ENCODE data around the gene INO80E.

INO80E gene

DNA sequence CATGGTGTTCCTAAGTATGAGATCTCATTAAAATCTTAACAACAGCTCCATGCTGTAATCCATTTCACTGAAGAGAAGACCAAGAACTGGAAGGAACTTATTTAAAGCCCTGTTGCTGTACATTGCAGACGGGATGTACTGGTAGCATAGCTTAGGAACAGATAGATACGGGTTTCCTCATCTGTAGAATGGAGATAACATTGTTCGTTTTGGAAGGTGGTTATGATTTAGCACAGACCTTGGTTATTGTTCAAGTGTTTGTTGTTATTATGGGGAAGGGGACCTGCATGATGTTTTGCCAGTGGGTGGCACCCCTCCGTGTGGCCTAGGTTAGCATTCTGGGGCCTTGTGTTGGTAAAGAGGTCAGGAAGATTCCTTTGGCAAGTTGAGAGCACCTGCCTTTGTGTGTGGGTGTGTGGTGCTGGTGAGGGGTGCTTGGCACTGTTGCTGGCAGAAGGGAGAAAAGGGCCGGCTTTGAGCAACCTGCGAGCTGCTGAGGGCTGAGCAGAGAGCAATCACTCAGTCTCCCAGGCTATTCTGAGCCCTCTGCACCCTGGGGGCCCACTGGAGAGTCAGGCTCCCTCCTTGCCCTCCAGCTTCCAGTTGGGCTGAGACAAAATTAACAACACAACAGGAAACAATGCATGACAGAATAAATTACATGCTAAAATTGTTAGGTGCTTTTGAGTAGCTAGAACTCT, 20.1 kb upstream of the INO80E start:
- no peak for DNase-seq (ENCODE audit: low read depth)

DNA sequence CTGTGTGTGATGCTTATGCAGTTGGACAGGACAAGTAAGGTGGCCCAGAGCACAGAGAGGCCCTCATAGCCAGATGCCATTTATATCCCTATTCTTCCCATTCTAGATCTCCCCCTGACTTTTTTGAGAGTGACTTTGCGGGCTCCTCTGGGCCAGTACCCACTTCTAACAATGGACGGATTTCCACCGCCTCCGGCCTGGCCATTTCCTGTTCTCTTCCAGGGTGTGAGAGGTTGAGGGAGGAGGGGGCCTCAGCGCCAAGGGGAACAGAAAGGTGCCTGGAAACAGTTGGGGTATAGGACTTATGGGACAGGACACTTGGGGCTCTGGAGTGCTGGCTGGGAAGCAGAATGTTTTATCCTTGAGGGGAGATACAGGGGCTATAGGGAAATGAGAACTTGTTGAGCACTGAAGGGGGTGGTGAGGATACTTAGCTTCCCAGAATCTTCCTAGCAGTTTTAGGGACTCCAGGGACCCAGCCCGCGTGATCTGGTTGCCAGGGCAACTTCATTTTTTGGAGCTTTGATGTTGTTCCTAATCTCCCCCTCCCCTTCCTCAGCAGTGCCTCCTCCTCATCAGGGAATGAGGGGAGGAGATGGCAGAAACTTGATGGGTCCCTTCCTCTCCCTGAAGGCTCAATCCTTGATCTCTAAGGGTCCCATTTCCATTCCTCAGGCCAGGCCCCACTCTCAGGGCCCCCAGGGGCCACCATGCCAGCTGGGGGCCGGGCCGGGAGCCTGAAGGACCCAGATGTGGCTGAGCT, 18.8 kb upstream of the INO80E start:
- no peak for DNase-seq (ENCODE audit: low read depth)

DNA sequence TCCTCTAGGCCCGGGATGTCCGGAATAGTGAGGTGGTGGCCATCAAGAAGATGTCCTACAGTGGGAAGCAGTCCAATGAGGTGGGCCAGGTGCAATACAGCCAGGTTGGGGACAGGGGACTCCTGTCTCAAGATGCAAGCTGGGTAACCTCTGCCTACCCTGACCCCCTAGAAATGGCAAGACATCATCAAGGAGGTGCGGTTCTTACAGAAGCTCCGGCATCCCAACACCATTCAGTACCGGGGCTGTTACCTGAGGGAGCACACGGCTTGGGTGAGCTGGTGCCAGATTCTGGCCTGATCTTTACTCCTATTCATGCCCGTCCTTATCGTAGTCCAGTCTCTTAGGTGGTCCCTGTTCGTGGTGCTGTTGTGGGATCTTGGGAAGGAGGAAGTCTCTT, 18.0 kb upstream of the INO80E start:
- no peak for DNase-seq (ENCODE audit: low read depth)

DNA sequence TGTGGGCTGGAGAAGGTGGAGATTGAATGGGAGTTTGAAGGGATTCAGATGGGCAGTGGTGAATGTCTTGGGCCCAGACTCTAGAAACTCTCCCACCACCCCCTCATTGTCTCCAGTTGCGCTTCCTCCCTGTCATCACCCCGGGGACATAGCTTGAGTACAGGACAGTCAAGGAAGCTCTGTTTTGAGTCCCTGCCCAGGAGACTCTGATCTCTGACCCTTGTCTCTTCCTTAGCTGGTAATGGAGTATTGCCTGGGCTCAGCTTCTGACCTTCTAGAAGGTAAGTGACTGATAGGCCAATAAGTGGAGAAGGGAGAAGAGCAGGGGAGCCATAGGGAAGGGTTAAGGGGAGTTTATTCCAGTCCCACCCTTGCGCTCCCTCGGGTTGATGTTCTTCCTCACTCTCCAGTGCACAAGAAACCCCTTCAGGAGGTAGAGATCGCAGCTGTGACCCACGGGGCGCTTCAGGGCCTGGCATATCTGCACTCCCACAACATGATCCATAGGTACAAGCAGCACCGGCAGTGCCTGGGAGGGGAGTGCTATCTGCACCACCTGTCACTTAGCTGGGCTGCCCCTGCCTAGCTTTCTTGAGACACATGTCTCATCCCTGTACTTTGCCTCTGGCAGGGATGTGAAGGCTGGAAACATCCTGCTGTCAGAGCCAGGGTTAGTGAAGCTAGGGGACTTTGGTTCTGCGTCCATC, 17.3 kb upstream of the INO80E start:
- no peak for DNase-seq (ENCODE audit: low read depth)

DNA sequence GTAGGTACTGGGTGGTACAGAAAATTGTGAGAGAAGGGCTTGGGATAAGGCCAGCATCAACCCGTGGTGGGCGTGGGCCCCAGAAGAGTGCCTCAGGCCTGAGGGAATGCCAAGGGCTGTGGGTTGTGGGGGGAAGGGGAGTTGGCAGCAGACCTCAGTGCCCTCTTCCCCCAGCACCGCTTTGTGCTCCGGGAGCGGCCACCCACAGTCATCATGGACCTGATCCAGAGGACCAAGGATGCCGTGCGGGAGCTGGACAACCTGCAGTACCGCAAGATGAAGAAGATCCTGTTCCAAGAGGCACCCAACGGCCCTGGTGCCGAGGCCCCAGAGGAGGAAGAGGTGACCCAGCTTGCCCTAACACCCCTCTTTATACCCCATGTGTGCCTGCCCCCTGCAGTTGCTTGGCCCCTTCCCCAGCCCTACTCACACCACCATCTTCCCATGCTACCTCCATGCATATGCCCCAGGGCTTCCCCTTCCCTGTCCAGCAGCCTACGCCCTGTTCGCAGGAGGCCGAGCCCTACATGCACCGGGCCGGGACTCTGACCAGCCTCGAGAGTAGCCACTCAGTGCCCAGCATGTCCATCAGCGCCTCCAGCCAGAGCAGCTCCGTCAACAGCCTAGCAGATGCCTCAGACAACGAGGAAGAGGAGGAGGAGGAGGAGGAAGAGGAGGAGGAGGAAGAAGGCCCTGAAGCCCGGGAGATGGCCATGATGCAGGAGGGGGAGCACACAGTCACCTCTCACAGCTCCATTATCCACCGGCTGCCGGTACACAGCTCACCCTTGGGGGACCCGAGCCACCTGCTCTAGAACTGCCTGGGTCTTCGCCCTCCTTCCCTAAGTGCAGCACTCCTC, 13.3 kb upstream of the INO80E start:
- no peak for DNase-seq (ENCODE audit: low read depth)

DNA sequence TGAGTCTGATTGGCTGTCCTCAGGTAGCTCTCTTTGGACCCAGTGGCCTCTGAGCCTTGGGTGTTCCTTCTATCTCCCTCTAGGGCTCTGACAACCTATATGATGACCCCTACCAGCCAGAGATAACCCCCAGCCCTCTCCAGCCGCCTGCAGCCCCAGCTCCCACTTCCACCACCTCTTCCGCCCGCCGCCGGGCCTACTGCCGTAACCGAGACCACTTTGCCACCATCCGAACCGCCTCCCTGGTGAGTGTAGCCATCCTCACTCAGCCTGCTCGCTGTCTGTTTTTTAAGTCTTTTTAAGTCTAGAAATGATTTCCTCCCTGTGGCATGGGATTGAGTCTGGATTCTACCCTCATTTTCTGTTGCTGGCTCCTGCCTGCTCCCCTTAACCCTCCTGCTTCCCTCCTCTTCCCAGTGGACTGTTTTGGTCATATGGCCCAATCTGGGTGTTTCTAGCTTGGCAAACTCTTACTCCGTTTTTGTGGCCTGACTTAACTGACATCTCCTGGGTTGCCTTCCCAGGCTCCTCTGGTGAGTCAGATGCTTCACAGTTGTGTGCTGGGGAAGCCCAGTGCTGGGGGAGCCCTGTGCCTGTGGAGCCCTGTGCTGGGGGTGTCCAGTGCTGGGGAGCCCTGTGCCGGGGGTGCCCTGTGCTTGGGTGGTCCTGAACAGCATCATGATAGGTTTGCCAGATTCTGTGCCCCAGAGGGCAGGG, 12.5 kb upstream of the INO80E start:
- DNase-seq (ENCODE audit: low read depth), result no peak

DNA sequence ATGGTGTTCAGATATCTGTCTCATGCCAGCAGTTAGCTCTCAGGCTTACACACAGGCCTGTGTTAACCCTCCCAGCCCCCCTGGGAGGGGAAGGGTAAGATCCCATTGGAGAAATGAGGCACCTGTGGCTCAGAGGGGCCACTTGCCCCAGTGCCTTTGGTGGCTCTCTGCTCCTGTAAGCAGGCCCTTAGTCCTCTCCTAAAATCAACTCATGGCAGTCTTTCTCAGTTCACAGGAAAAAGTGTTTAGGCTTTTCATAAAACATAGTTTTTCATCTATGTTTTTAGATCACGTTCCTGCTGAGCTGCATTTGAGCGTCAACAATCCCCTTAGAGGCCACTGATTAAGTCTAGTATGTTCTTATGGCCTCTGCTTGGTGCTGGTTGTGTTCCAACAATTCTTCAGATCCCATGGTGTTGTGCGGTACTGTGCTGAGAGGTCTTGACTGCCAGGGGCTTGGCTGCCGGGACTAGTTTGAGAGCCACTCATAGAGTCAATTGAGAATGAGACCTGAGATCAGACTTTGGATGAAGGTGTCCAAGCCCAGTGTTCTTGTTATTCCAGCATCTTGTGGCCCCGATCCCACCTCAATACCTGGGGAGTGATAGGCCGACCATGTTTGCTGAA, 11.8 kb upstream of the INO80E start:
- DNase-seq (ENCODE audit: low read depth), result no peak

DNA sequence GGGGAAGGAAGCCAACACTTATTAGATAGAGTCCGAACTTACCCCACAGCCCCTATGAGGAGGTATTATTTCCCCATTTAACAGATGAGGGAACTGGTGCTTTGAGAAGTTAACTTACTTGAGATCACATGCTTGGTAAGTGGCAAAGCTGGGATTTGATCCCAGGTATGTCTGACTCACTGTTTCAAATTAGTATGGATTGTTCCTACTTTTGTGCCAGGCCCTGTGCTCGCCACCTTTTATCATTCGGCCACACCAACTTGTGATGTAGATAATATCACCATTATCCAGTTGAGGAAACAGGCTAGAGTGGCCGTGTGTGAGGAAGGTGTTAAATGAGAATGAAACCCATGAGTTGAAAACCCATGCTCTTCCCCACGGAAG, 11.3 kb upstream of the INO80E start:
- no peak for DNase-seq (ENCODE audit: low read depth)

DNA sequence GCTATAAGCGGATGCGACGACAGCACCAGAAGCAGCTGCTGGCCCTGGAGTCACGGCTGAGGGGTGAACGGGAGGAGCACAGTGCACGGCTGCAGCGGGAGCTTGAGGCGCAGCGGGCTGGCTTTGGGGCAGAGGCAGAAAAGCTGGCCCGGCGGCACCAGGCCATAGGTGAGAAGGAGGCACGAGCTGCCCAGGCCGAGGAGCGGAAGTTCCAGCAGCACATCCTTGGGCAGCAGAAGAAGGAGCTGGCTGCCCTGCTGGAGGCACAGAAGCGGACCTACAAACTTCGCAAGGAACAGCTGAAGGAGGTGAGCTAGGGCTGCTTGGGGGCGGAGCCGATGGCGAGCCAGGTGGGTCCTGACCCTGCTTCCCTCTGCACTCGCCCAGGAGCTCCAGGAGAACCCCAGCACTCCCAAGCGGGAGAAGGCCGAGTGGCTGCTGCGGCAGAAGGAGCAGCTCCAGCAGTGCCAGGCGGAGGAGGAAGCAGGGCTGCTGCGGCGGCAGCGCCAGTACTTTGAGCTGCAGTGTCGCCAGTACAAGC, 10.7 kb upstream of the INO80E start:
- no peak for DNase-seq (ENCODE audit: low read depth)

DNA sequence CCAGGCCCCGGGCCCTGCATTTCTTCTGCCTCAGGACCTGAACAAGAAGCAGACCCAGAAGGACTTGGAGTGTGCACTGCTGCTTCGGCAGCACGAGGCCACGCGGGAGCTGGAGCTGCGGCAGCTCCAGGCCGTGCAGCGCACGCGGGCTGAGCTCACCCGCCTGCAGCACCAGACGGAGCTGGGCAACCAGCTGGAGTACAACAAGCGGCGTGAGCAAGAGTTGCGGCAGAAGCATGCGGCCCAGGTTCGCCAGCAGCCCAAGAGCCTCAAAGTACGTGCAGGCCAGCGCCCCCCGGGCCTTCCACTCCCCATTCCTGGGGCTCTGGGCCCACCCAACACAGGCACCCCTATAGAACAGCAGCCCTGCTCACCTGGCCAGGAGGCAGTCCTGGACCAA, 9.8 kb upstream of the INO80E start:
- no peak for DNase-seq (ENCODE audit: low read depth)

DNA sequence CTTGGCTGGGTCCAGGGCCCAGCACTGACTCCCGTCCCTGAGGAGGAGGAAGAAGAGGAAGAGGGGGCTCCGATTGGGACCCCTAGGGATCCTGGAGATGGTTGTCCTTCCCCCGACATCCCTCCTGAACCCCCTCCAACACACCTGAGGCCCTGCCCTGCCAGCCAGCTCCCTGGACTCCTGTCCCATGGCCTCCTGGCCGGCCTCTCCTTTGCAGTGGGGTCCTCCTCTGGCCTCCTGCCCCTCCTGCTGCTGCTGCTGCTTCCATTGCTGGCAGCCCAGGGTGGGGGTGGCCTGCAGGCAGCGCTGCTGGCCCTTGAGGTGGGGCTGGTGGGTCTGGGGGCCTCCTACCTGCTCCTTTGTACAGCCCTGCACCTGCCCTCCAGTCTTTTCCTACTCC, 9.1 kb upstream of the INO80E start:
- no peak for DNase-seq (ENCODE audit: low read depth)

DNA sequence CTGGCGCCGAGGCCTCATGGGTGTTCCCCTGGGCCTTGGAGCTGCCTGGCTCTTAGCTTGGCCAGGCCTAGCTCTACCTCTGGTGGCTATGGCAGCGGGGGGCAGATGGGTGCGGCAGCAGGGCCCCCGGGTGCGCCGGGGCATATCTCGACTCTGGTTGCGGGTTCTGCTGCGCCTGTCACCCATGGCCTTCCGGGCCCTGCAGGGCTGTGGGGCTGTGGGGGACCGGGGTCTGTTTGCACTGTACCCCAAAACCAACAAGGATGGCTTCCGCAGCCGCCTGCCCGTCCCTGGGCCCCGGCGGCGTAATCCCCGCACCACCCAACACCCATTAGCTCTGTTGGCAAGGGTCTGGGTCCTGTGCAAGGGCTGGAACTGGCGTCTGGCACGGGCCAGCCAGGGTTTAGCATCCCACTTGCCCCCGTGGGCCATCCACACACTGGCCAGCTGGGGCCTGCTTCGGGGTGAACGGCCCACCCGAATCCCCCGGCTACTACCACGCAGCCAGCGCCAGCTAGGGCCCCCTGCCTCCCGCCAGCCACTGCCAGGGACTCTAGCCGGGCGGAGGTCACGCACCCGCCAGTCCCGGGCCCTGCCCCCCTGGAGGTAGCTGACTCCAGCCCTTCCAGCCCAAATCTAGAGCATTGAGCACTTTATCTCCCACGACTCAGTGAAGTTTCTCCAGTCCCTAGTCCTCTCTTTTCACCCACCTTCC, 8.5 kb upstream of the INO80E start:
- no peak for DNase-seq (ENCODE audit: low read depth)

DNA sequence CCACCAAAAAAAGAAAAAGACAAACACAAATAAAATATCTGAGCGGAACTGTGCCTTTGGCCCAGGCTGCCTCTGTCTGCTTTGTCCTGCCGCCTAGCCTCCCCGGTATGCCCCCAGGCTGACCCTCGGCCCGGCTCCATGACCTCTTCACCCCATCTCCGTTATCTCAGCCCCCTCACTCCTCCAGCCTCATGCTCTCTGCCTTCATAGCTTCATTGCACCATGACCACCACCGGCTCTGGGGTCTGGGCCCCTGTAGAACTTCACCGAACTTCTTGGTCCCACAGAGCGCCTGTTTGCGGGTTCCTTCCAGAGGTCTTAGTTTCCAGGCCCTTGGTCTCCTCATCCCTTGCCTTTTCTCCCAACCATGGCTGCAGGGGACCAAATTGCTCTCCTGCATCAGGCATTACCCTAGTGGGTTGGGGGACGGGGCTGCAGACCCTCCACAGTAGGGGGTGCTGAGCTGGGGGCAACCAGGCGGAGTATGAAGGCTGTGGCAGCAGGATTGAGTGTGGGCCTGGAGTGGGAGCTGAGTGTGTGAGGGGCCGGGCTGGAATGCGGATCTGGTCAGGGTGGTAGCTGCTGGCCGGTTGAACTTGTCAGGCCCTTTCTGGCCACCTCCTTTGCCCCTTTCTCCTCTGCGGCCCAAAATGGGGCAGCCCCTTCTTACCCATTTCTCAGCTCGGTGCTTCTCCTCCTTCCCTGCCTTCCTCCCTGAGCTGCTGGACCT, 7.5 kb upstream of the INO80E start:
- DNase-seq (ENCODE audit: low read depth), result no peak

DNA sequence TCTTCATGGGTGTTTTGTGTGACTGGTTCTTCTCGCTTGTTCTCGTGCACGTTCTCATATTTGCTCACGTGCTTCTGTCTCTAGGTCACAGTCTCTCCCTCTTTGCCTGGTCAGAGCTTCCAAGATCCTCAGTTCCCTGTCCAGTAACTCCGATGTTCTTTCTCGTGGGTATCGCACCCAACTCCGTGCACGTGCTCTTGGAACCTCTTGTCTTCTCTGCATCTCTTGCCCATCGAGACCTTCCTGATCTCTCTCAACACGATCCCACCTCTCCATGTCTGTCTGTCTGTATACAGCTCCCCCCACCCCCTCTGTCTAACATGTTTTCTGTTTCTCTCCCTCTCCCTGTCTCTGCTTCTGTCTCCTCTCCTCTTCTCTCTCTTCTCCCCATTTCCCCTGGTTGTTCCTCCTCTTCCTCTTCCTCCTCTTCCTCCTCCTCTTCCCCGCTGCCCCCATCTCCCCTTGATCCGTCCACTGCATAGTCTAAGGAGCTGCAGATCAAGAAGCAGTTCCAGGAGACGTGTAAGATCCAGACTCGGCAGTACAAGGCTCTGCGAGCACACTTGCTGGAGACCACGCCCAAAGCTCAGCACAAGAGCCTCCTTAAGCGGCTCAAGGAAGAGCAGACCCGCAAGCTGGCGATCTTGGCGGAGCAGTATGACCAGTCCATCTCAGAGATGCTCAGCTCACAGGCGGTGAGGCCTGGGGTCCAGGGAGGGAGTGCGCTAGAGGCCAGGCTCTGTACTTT, 6.8 kb upstream of the INO80E start:
- DNase-seq (ENCODE audit: low read depth), result no peak

DNA sequence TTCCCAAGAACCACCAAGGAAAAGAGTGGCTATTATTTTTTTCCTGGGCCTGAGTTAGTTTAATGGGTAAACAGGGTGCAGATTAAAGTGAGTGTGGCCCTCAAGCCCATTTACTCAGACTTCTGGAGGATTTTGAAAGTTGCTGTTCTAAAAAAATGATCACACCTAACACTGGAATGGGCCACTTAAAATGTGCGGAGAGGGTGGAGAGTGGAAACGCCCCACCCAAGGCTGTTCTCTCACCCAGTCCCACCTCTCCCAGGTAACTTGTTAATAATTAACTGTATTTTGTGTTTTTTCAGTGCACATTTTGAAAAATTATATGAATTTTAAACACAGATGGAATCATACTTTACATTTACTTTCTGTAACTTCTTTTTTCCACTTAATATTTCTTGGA, 6.0 kb upstream of the INO80E start:
- no peak for DNase-seq (ENCODE audit: low read depth)

DNA sequence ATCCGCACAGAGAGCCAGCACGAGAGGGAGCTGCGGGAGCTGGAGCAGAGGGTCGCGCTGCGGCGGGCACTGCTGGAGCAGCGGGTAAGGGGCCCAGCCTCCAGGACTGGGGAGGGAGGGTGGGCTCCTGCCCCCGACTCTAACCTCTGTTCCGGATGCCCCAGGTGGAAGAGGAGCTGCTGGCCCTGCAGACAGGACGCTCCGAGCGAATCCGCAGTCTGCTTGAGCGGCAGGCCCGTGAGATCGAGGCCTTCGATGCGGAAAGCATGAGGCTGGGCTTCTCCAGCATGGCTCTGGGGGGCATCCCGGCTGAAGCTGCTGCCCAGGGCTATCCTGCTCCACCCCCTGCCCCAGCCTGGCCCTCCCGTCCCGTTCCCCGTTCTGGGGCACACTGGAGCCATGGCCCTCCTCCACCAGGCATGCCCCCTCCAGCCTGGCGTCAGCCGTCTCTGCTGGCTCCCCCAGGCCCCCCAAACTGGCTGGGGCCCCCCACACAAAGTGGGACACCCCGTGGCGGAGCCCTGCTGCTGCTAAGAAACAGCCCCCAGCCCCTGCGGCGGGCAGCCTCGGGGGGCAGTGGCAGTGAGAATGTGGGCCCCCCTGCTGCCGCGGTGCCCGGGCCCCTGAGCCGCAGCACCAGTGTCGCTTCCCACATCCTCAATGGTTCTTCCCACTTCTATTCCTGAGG, 5.0 kb upstream of the INO80E start:
- no peak for DNase-seq (ENCODE audit: low read depth)

DNA sequence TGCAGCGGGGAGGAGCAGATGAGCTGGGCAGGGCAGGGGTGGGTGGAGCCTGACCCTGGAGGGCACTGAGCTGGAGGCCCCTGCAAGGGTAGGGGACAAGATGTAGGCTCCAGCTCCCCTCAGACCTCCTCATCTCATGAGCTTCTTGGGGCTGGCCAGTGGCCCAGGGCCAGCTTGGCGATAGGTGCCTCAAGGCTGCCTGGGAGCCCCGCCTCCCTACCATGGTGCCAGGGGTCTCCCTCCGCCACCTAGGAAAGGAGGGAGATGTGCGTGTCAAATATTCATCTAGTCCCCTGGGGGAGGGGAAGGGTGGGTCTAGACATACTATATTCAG, 4.5 kb upstream of the INO80E start:
- DNase-seq (ENCODE audit: low read depth), result no peak

DNA sequence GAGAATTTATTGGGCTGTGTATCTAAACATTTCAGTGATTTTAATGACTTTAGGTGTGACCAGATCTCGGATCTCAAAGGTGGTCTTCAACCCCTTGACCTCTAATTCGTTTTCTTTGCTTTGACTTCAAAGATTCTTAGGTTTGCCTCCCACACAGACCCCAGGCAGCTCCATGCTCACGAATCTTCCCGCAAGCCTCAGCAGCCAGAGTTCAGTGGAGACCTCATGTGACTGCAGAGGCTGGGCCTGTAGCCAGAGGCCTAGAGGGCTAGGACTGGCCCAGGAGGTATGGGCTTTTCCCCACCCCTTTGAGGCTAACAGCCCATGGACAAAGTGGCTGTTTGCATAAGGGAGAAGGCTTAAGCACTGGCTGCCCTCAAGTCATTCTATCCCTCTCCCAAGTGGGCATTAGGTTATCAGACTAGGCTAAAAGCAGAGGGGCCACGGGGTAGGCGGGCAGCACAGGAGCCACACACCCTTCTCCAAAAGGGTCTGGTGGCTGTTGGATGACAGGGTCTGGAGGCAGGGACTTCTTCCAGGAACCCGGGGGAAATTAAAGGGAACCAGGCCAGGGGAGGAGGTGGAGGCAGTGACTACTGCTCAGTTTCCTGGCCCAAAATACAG, 3.6 kb upstream of the INO80E start:
- no peak for DNase-seq (ENCODE audit: low read depth)

All from HS-5 (cell line).